Activated naive CD4-positive, alpha-beta T cell (primary cell): ENCODE measurements around the gene FMNL2.

Experiments used
- DNase-seq, 4 experiments: peaks; one replicate each; lab custom pipeline; 2025; lab: John Stamatoyannopoulos, UW

The FMNL2 gene

GRCh38 chr2:152339556-152340286 is 4.7 kb downstream of the FMNL2 start:
- DNase-seq, result no peak

- no peak for DNase-seq
Observed at GRCh38 chr2:152342259-152343046, 7.5 kb downstream of the FMNL2 start.

GRCh38 chr2:152343426-152343825 is 8.5 kb downstream of the FMNL2 start:
- DNase-seq, result no peak

GRCh38 chr2:152344579-152345195 is 9.7 kb downstream of the FMNL2 start:
- no peak for DNase-seq

GRCh38 chr2:152347076-152347475 is 12.1 kb downstream of the FMNL2 start:
- no peak for DNase-seq

- DNase-seq, result no peak
Observed at GRCh38 chr2:152348388-152348787, 13.4 kb downstream of the FMNL2 start.

GRCh38 chr2:152349416-152349815 is 14.4 kb downstream of the FMNL2 start:
- no peak for DNase-seq

GRCh38 chr2:152350155-152350679 is 15.2 kb downstream of the FMNL2 start:
- DNase-seq, result no peak

GRCh38 chr2:152352616-152353015 is 17.6 kb downstream of the FMNL2 start:
- no peak for DNase-seq

- DNase-seq, result no peak
Observed at GRCh38 chr2:152353364-152353763, 18.4 kb downstream of the FMNL2 start.

GRCh38 chr2:152354069-152354755 is 19.2 kb downstream of the FMNL2 start:
- no peak for DNase-seq

GRCh38 chr2:152354909-152355308 is 19.9 kb downstream of the FMNL2 start:
- no peak for DNase-seq

GRCh38 chr2:152355409-152355831 is 20.4 kb downstream of the FMNL2 start:
- DNase-seq, result no peak

- DNase-seq, result no peak
Observed at GRCh38 chr2:152359573-152360363, 24.8 kb downstream of the FMNL2 start.

GRCh38 chr2:152363936-152364335 is 29.0 kb downstream of the FMNL2 start:
- DNase-seq, result no peak

GRCh38 chr2:152367547-152368390 is 32.8 kb downstream of the FMNL2 start:
- no peak for DNase-seq

GRCh38 chr2:152369176-152369860 is 34.3 kb downstream of the FMNL2 start:
- no peak for DNase-seq

- DNase-seq, result no peak
Observed at GRCh38 chr2:152370783-152371182, 35.8 kb downstream of the FMNL2 start.

- no peak for DNase-seq
Observed at GRCh38 chr2:152372438-152372984, 37.5 kb downstream of the FMNL2 start.
